Measurements from ENCODE around the gene RTN4R. TPM values are rescaled to one million over a fixed set of nuclear protein-coding genes. Genes with fewer than 3 reads are reported as not detected.

Gene RTN4R
- total and polyA plus RNA-seq, 2 of the 8 experiments (the other 6 are each of a cell fraction or from before 2014, with no cell fraction given): 21.8 to 41.3 TPM

- POLR2A ChIA-PET (ENCODE audit: partially characterized antibody): no interaction called here
- Histone ChIP-seq H3K4ac (replicated peaks; ENCODE audit: insufficient read length, low read depth, low read length) (no peak overlapping the region), H3K79me2 (ENCODE audit: control insufficient read depth in 1 of 2, insufficient read depth in 2 of 2, low read length in 2 of 2) (no peaks in the 10 kb centered on the region), H4K5ac (ENCODE audit: insufficient read length, low read depth, low read length) (no peak overlapping the region), H2BK120ac (replicated peaks; ENCODE audit: low read depth, low read length) (no peak overlapping the region), H2BK5ac (ENCODE audit: low read depth, low read length) (no peak overlapping the region), H2AK5ac (ENCODE audit: low read depth, low read length) (no peak overlapping the region), H4K20me1 (replicated peaks in 1 of 2; ENCODE audit: control insufficient read depth in 1 of 2, insufficient read depth in 2 of 2, low read length in 2 of 2) (no peaks in the 10 kb centered on the region), H3K23ac (ENCODE audit: insufficient read length) (no peak overlapping the region), H2BK12ac (ENCODE audit: low read depth, low read length) (no peak overlapping the region), H3K9ac (replicated peaks in 1 of 4; ENCODE audit: extremely low read depth in 1 of 4, low read depth in 3 of 4, low read length in 3 of 4) (no peak overlapping the region), H3K18ac (ENCODE audit: extremely low read depth, low read length) (no peak overlapping the region), H3K23me2 (ENCODE audit: low read depth, low read length) (no peaks in the 10 kb centered on the region), H3K4me1 (replicated peaks in 1 of 4; ENCODE audit: control insufficient read depth in 3 of 4, insufficient read depth in 4 of 4, low read length in 3 of 4) (no peaks in the 10 kb centered on the region; a peak in 1 of 7 replicates), H2BK20ac (ENCODE audit: low read length) (no peak overlapping the region), H3K4me2 (ENCODE audit: insufficient read depth in 1 of 2, low read depth in 2 of 2, low read length in 2 of 2) (no peak overlapping the region), H3K27me3 (replicated peaks in 1 of 4; ENCODE audit: control insufficient read depth in 3 of 4, extremely low read depth in 1 of 4, insufficient read depth in 3 of 4, low read length in 3 of 4) (no peaks in the 10 kb centered on the region), H3K9me3 (ENCODE audit: insufficient read depth in 2 of 2, low read depth in 1 of 2, low read length in 1 of 2) (no peaks in the 10 kb centered on the region), H3K79me1 (ENCODE audit: low read depth, low read length) (no peaks in the 10 kb centered on the region), H2BK15ac (ENCODE audit: low read length) (no peak overlapping the region), H2AFZ (ENCODE audit: low read length) (no peak overlapping the region), H3K36me3 (ENCODE audit: control insufficient read depth in 2 of 4, insufficient read depth in 4 of 4, low read length in 3 of 4) (no peaks in the 10 kb centered on the region), H3K27ac (ENCODE audit: low read depth, low read length) (no peak overlapping the region), H4K91ac (replicated peaks; ENCODE audit: insufficient read length, low read length) (no peak overlapping the region), H3K4me3 (ENCODE audit: extremely low read depth in 1 of 4, insufficient read depth in 2 of 4, low read depth in 3 of 4, low read length in 4 of 4) (no peak overlapping the region), H4K8ac (ENCODE audit: extremely low read depth, insufficient read depth, low read length) (no peak overlapping the region), H3K14ac (ENCODE audit: insufficient read length) (no peak overlapping the region), H3K56ac (replicated peaks; ENCODE audit: insufficient read length, low read depth, low read length) (no peak overlapping the region)
- WGBS, 2 experiments (ENCODE audit: extremely low coverage in 1 of 2, insufficient coverage in 1 of 2, insufficient read length in 1 of 2, insufficient replicate concordance in 2 of 2, low coverage in 1 of 2, low lambda C conversion rate in 2 of 2, missing lambda C conversion rate in 1 of 2): 77% methylated on average over 6 of the region's 6 CpGs; no CpG with 5 or more reads in 1 of the 2 experiments
- FAIRE-seq: no peak
- CTCF ChIA-PET (ENCODE audit: partially characterized antibody): interaction anchor here (0.7 to 2.7 kb wide), 4 partner anchors 9 to 58 kb away, joined by 3 to 11 read pairs (median 4); no protein-coding TSS in a partner anchor
- no peak for DNase-seq (ENCODE audit: low read depth in 1 of 2, low spot score in 2 of 2)
- TF ChIP-seq HDAC6 (IDR thresholded peaks at IDR 0.05; ENCODE audit: low read depth, low read length): no peak
- TF ChIP-seq SUZ12 (IDR thresholded peaks at IDR 0.05; ENCODE audit: low read length): no peak
- TF ChIP-seq EGR1 (IDR thresholded peaks at IDR 0.05; ENCODE audit: borderline replicate concordance, low read depth, low read length): no peak
- no peak for TF ChIP-seq BRCA1 (IDR thresholded peaks at IDR 0.05; ENCODE audit: low read depth, low read length)
Measured at GRCh38 chr22:20232237-20232598, 35.9 kb downstream of the RTN4R start.

Data from H1 (cell line).